SK-N-SH (cell line): ENCODE results near the gene SPANXD. TPM values are rescaled to one million over a fixed set of nuclear protein-coding genes. Genes with fewer than 3 reads are reported as not detected.
A peak's percentile ranks its signal among the peaks of the same experiment; 100 is the strongest.

Source experiments
- CTCF ChIA-PET: fragments of 300-600, 350-600 bp; formaldehyde crosslinking; extraction: SDS; loops from one replicate; lab custom pipeline; 2021; lab: Yijun Ruan, JAX
- POLR2A ChIA-PET: fragments of 350-600 bp; sonication (Branson Sonifier 250); formaldehyde crosslinking; extraction: SDS; loops from one replicate; lab custom pipeline; 2020; ENCODE audit warnings: antibody characterized with exemption, inconsistent platforms; lab: Yijun Ruan, JAX
- DNase-seq: peaks from one replicate; pipeline ENCODE4 v3.0.0; 2012
- H2AFZ ChIP-seq: fragments of 200-600 bp; sonication (generic); 2 replicates; pipeline ENCODE4 v1.8.1; 2016; ENCODE audit warnings: antibody characterized with exemption, mild to moderate bottlenecking, low read depth
- H3F3A ChIP-seq: fragments of 200-600 bp; sonication (generic); replicated peaks from 2 replicates; pipeline ENCODE3; 2016; ENCODE audit warnings: antibody characterized with exemption, mild to moderate bottlenecking; ENCODE audit not compliant: insufficient read depth
- H3K27ac ChIP-seq, 2 experiments: fragments of 200-500 bp in 1 of 2; fragments of 200-600 bp in 1 of 2; sonication (Bioruptor generic) in 1 of 2; sonication (generic), shearing (Covaris generic) in 1 of 2; 2 replicates each; pipeline versions ENCODE4 v1.5.1 to v1.6.1; 2014 to 2016; ENCODE audit warnings: low read depth in 2 of 2, inconsistent platforms in 1 of 2, low read length in 1 of 2, mild to moderate bottlenecking in 1 of 2, mixed read lengths in 1 of 2
- H3K27me3 ChIP-seq: fragments of 200-600 bp; sonication (generic), shearing (Covaris generic); 2 replicates; pipeline ENCODE4 v1.6.1; 2016; ENCODE audit warnings: mixed run types; ENCODE audit not compliant: insufficient read depth
- H3K36me3 ChIP-seq, 2 experiments: fragments of 200-500 bp in 1 of 2; fragments of 200-600 bp in 1 of 2; sonication (Bioruptor generic) in 1 of 2; sonication (generic) in 1 of 2; replicated peaks in 1 of 2; 2 replicates each; pipeline versions ENCODE3 to v1.5.1; 2014 to 2016; ENCODE audit warnings: low read length in 1 of 2, mild to moderate bottlenecking in 1 of 2; ENCODE audit not compliant: insufficient read depth in 2 of 2, control insufficient read depth in 1 of 2
- H3K4me1 ChIP-seq, 2 experiments: fragments of 200-500 bp in 1 of 2; fragments of 200-600 bp in 1 of 2; sonication (Bioruptor generic) in 1 of 2; sonication (generic), shearing (Covaris generic) in 1 of 2; 2 replicates each; pipeline versions ENCODE4 v1.5.1 to v1.6.1; 2014 to 2016; ENCODE audit warnings: low read depth in 1 of 2, low read length in 1 of 2, mixed run types in 1 of 2; ENCODE audit not compliant: insufficient read depth in 2 of 2, control insufficient read depth in 1 of 2
- H3K4me2 ChIP-seq: fragments of 200-600 bp; sonication (generic), shearing (Covaris generic); 2 replicates; pipeline ENCODE4 v1.6.1; 2017; ENCODE audit warnings: mixed run types
- H3K4me3 ChIP-seq, 2 experiments: fragments of 200-500 bp in 1 of 2; fragments of 200-600 bp in 1 of 2; sonication (Bioruptor generic) in 1 of 2; sonication (generic), shearing (Covaris generic) in 1 of 2; 2 replicates each; pipeline versions ENCODE4 v1.5.1 to v1.8.1; 2014 to 2016; ENCODE audit warnings: low read depth in 2 of 2, inconsistent platforms in 1 of 2, low read length in 1 of 2, mild to moderate bottlenecking in 1 of 2, mixed read lengths in 1 of 2, moderate library complexity in 1 of 2
- H3K79me2 ChIP-seq: fragments of 200-600 bp; sonication (generic); 2 replicates; pipeline ENCODE4 v1.8.1; 2017; ENCODE audit warnings: mild to moderate bottlenecking; ENCODE audit not compliant: insufficient read depth
- H3K9ac ChIP-seq: fragments of 200-600 bp; sonication (generic); 2 replicates; pipeline ENCODE4 v1.6.1; 2017; ENCODE audit warnings: mixed run types
- H3K9me2 ChIP-seq: fragments of 200-600 bp; sonication (generic); 2 replicates; pipeline ENCODE4 v1.6.1; 2017; ENCODE audit warnings: mixed run types
- H3K9me3 ChIP-seq: fragments of 200-600 bp; sonication (generic); 2 replicates; pipeline ENCODE4 v1.6.1; 2017; ENCODE audit warnings: mixed run types, mild to moderate bottlenecking, moderate library complexity
- H4K20me1 ChIP-seq: fragments of 200-600 bp; sonication (generic); 2 replicates; pipeline ENCODE4 v1.6.1; 2017; ENCODE audit warnings: mild to moderate bottlenecking, mixed run types; ENCODE audit not compliant: insufficient read depth
- CHD2 ChIP-seq: fragments of 150-350 bp; IDR thresholded peaks from 2 replicates; pipeline ENCODE4 v1.6.1; 2018; ENCODE audit warnings: low read length; ENCODE audit not compliant: partially characterized antibody
- FOXJ3 ChIP-seq: sonication (generic); formaldehyde crosslinking; IDR thresholded peaks from 2 replicates; pipeline ENCODE4 v1.5.1; 2020; ENCODE audit warnings: mild to moderate bottlenecking, missing genetic modification reagents
- FOXM1 ChIP-seq: IDR thresholded peaks from 2 replicates; pipeline ENCODE4 v1.4.0; 2012; ENCODE audit warnings: low read depth, mild to moderate bottlenecking
- GATA2 ChIP-seq: sonication (generic); formaldehyde crosslinking; IDR thresholded peaks from 2 replicates; pipeline ENCODE4 v1.5.0; 2020; ENCODE audit warnings: mild to moderate bottlenecking, missing genetic modification reagents
- IRF3 ChIP-seq: fragments of 150-350 bp; IDR thresholded peaks from 2 replicates; pipeline ENCODE4 v1.6.1; 2016; ENCODE audit warnings: mild to moderate bottlenecking, low read depth, low read length
- JUND ChIP-seq: IDR thresholded peaks from 2 replicates; pipeline ENCODE4 v1.4.0; 2012
- MXI1 ChIP-seq: IDR thresholded peaks from 2 replicates; pipeline ENCODE4 v1.6.1; 2012; ENCODE audit warnings: mild to moderate bottlenecking, low read depth, low read length, improper control_type of control experiment
- NFIC ChIP-seq: IDR thresholded peaks from 2 replicates; pipeline ENCODE4 v1.4.0; 2012; ENCODE audit warnings: borderline replicate concordance
- RAD21 ChIP-seq: IDR thresholded peaks from 2 replicates; pipeline ENCODE4 v1.6.1; 2012; ENCODE audit warnings: mild to moderate bottlenecking, low read length
- RCOR1 ChIP-seq: fragments of 150-350 bp; IDR thresholded peaks from 2 replicates; pipeline ENCODE4 v1.6.1; 2017; ENCODE audit warnings: antibody characterized with exemption, low read length
- REST ChIP-seq: IDR thresholded peaks from 2 replicates; pipeline ENCODE4 v1.6.1; 2012; ENCODE audit warnings: mild to moderate bottlenecking, low read depth, low read length, moderate library complexity
- RFX5 ChIP-seq: IDR thresholded peaks from 2 replicates; pipeline ENCODE4 v1.6.1; 2012; ENCODE audit warnings: mild to moderate bottlenecking, improper control_type of control experiment, low read length
- SMC3 ChIP-seq: IDR thresholded peaks from 2 replicates; pipeline ENCODE4 v1.6.1; 2012; ENCODE audit warnings: low read depth, low read length, improper control_type of control experiment
- TEAD4 ChIP-seq: IDR thresholded peaks from 2 replicates; pipeline ENCODE4 v1.4.0; 2012; ENCODE audit warnings: mild to moderate bottlenecking, borderline replicate concordance; ENCODE audit not compliant: insufficient read depth
- USF2 ChIP-seq: fragments of 150-350 bp; IDR thresholded peaks from 2 replicates; pipeline ENCODE4 v1.6.1; 2017; ENCODE audit warnings: antibody characterized with exemption, low read length, low read depth, borderline replicate concordance
- YY1 ChIP-seq: IDR thresholded peaks from 2 replicates; pipeline ENCODE4 v1.4.0; 2012; ENCODE audit warnings: low read depth, mild to moderate bottlenecking
- WGBS: methylation state at CpG from one replicate; pipeline ENCODE4 v1.1.6; 2017; ENCODE audit warnings: low lambda C conversion rate; 5-methylcytosine and 5-hydroxymethylcytosine counted together
- polyA plus RNA-seq, 3 experiments: library from polyadenylated mRNA; depleted of rRNA; stranded (reverse); fragments of >200 nt; gene quantifications; 2 replicates each; pipeline ENCODE4 v1.2.3, GENCODE V29; 2012

SPANXD gene
- polyA plus RNA-seq, 1 of the 3 experiments (the other 2 are of a cell fraction), result 13.1 TPM

- no peak for DNase-seq
- TF ChIP-seq GATA2 (CRISPR knock-in tag), result no peak
- TF ChIP-seq RCOR1, result no peak
- no peak for TF ChIP-seq USF2
- no peak for TF ChIP-seq FOXM1
- Histone ChIP-seq H4K20me1 (no peaks in the 10 kb centered on the region), H3K9me3 (no peaks in the 10 kb centered on the region), H3K27me3 (no peaks in the 10 kb centered on the region), H3K4me3 (no peak overlapping the region), H3K4me1 (no peaks in the 10 kb centered on the region), H3K4me2 (no peak overlapping the region), H3K9me2 (no peaks in the 10 kb centered on the region), H3K79me2 (no peaks in the 10 kb centered on the region), H2AFZ (no peak overlapping the region), H3K27ac (no peak overlapping the region), H3F3A (no peaks in the 10 kb centered on the region), H3K36me3 (no peaks in the 10 kb centered on the region), H3K9ac (no peak overlapping the region)
- ChIA-PET CTCF (no interaction called here), POLR2A (no interaction called here)
- WGBS, result 10% methylated on average over 4 of the region's 4 CpGs
These were observed 2.5 kb upstream of the SPANXD start for GRCh38 chrX:141701072-141701471.

GRCh38 chrX:141673946-141674345, 24.6 kb downstream of the SPANXD start:
- no peaks in the 10 kb centered on the region for H3K9me2 ChIP-seq
- no peak for DNase-seq
- H3K4me1 ChIP-seq, result no peaks in the 10 kb centered on the region
- H3K4me2 ChIP-seq, result no peak overlapping the region
- no peaks in the 10 kb centered on the region for H3F3A ChIP-seq
- no peaks in the 10 kb centered on the region for H3K9me3 ChIP-seq
- no peak overlapping the region for H3K27ac ChIP-seq
- 0 out of 2 replicates have a peak overlapping the region, but pooled peaks have one; percentile 9 for H2AFZ ChIP-seq
- ChIA-PET POLR2A (no interaction called here), CTCF (no interaction called here)
- no peaks in the 10 kb centered on the region for H3K79me2 ChIP-seq
- no peaks in the 10 kb centered on the region for H3K36me3 ChIP-seq
- no peak overlapping the region for H3K4me3 ChIP-seq
- no peaks in the 10 kb centered on the region for H4K20me1 ChIP-seq
- WGBS, result 5% methylated on average over 2 of the region's 2 CpGs
- TF ChIP-seq SMC3 (no peak), RCOR1 (no peak), RAD21 (no peak), FOXJ3 (CRISPR knock-in tag) (no peak), RFX5 (no peak), NFIC (no peak), JUND (no peak), MXI1 (no peak), YY1 (no peak), REST (no peak), IRF3 (no peak), CHD2 (no peak), TEAD4 (no peak)
- no peak overlapping the region for H3K9ac ChIP-seq
- no peaks in the 10 kb centered on the region for H3K27me3 ChIP-seq
